ENCODE results near the gene STRAP.

STRAP gene

GRCh38 chr12:15852383-15852782 lies 29.8 kb upstream of the STRAP start:
- no peak overlapping the region for H3K27ac ChIP-seq (ENCODE audit: low read length)
- H3K4me2 ChIP-seq (ENCODE audit: low read depth, low read length): no peak overlapping the region
- no peak for DNase-seq
- H3K9me2 ChIP-seq (replicated peaks; ENCODE audit: insufficient read depth, low read length): no peaks in the 10 kb centered on the region
- H3K27me3 ChIP-seq (replicated peaks; ENCODE audit: insufficient read depth, low read length): no peaks in the 10 kb centered on the region
- no peaks in the 10 kb centered on the region for H3K79me2 ChIP-seq (ENCODE audit: low read length)
- H3K9ac ChIP-seq (ENCODE audit: low read length): no peak overlapping the region
- TF ChIP-seq EZH2 (optimal IDR thresholded peaks at IDR 0.05; ENCODE audit: low read depth, low read length): no peak
- TF ChIP-seq EZH2phosphoT487 (IDR thresholded peaks at IDR 0.05; ENCODE audit: low read length): no peak
- no peak for TF ChIP-seq CTCF (IDR thresholded peaks at IDR 0.05; ENCODE audit: low read length)
- H3K4me3 ChIP-seq (ENCODE audit: low read length): no peak overlapping the region
- no peaks in the 10 kb centered on the region for H3K4me1 ChIP-seq (ENCODE audit: low read length)
- H3K36me3 ChIP-seq (replicated peaks; ENCODE audit: insufficient read depth, low read length): no peaks in the 10 kb centered on the region
- no peaks in the 10 kb centered on the region for H4K20me1 ChIP-seq (ENCODE audit: insufficient read depth, low read length)
- H3K9me3 ChIP-seq (replicated peaks; ENCODE audit: insufficient read depth, low read length): no peaks in the 10 kb centered on the region
- H3F3A ChIP-seq (ENCODE audit: insufficient read depth, low read length): no peaks in the 10 kb centered on the region
- no peak overlapping the region for H2AFZ ChIP-seq (ENCODE audit: low read length)

GRCh38 chr12:15853877-15854276 lies 28.3 kb upstream of the STRAP start:
- no peak for DNase-seq
- Histone ChIP-seq H3K27me3 (replicated peaks; ENCODE audit: insufficient read depth, low read length) (no peaks in the 10 kb centered on the region), H3K36me3 (replicated peaks; ENCODE audit: insufficient read depth, low read length) (no peaks in the 10 kb centered on the region), H3K4me2 (ENCODE audit: low read depth, low read length) (no peak overlapping the region), H3K9me2 (replicated peaks; ENCODE audit: insufficient read depth, low read length) (no peaks in the 10 kb centered on the region), H3F3A (ENCODE audit: insufficient read depth, low read length) (no peaks in the 10 kb centered on the region), H3K4me3 (ENCODE audit: low read length) (no peak overlapping the region), H3K9me3 (replicated peaks; ENCODE audit: insufficient read depth, low read length) (no peaks in the 10 kb centered on the region), H3K9ac (ENCODE audit: low read length) (no peak overlapping the region), H3K27ac (ENCODE audit: low read length) (no peak overlapping the region), H3K4me1 (ENCODE audit: low read length) (no peaks in the 10 kb centered on the region), H2AFZ (ENCODE audit: low read length) (no peak overlapping the region), H4K20me1 (ENCODE audit: insufficient read depth, low read length) (no peaks in the 10 kb centered on the region), H3K79me2 (ENCODE audit: low read length) (no peaks in the 10 kb centered on the region)
- no peak for TF ChIP-seq CTCF (IDR thresholded peaks at IDR 0.05; ENCODE audit: low read length)
- TF ChIP-seq EZH2 (optimal IDR thresholded peaks at IDR 0.05; ENCODE audit: low read depth, low read length): no peak
- no peak for TF ChIP-seq EZH2phosphoT487 (IDR thresholded peaks at IDR 0.05; ENCODE audit: low read length)

GRCh38 chr12:15854916-15855315 lies 27.3 kb upstream of the STRAP start:
- H3K4me1 ChIP-seq (ENCODE audit: low read length): no peaks in the 10 kb centered on the region
- no peak overlapping the region for H3K9ac ChIP-seq (ENCODE audit: low read length)
- no peak overlapping the region for H3K27ac ChIP-seq (ENCODE audit: low read length)
- H3K36me3 ChIP-seq (replicated peaks; ENCODE audit: insufficient read depth, low read length): no peaks in the 10 kb centered on the region
- no peaks in the 10 kb centered on the region for H4K20me1 ChIP-seq (ENCODE audit: insufficient read depth, low read length)
- H3K27me3 ChIP-seq (replicated peaks; ENCODE audit: insufficient read depth, low read length): no peaks in the 10 kb centered on the region
- H3K4me2 ChIP-seq (ENCODE audit: low read depth, low read length): no peak overlapping the region
- no peak for TF ChIP-seq CTCF (IDR thresholded peaks at IDR 0.05; ENCODE audit: low read length)
- TF ChIP-seq EZH2 (optimal IDR thresholded peaks at IDR 0.05; ENCODE audit: low read depth, low read length): no peak
- no peak for TF ChIP-seq EZH2phosphoT487 (IDR thresholded peaks at IDR 0.05; ENCODE audit: low read length)
- no peaks in the 10 kb centered on the region for H3K79me2 ChIP-seq (ENCODE audit: low read length)
- H2AFZ ChIP-seq (ENCODE audit: low read length): no peak overlapping the region
- no peaks in the 10 kb centered on the region for H3K9me3 ChIP-seq (replicated peaks; ENCODE audit: insufficient read depth, low read length)
- H3F3A ChIP-seq (ENCODE audit: insufficient read depth, low read length): no peaks in the 10 kb centered on the region
- H3K4me3 ChIP-seq (ENCODE audit: low read length): no peak overlapping the region
- no peaks in the 10 kb centered on the region for H3K9me2 ChIP-seq (replicated peaks; ENCODE audit: insufficient read depth, low read length)
- no peak for DNase-seq
